ENCODE data around the gene FAM120B. TPM values are rescaled to one million over a fixed set of nuclear protein-coding genes. Genes with fewer than 3 reads are reported as not detected.
"Not testable (repeated sequence)": the region's sequence is repeated elsewhere in the genome, so short reads cannot be mapped to it uniquely, and the experiment has no call there.

Gene FAM120B
- total RNA-seq, 1 donor = 20.4 TPM

DNA sequence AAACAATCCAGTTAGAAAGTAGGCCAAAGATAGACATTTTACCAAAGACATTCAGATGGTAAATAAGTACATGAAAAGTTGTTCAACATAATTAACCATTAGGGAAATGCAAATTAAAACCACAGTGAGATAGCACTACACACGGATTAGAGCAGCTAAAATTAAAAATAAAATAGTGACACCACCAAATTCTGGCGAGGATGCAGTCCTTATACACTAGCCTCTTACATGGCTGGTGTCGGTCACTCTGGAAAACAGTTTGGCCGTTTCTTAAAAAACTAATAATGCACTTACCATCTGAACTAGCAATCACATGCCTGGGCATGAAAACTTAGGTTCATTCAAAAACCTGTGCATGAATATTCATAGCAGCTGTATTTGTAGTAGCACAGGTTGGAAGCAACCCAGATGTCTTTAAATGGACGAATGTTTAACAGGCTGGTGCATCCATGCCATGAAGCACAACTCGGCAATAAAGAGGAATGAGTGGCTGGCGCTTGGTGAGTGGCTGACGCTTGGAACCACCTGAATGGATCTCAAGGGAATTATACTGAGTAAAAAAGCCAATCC lies 77.0 kb downstream of the FAM120B start:
- DNase-seq (ENCODE audit: low read depth) = no peak
- H3K4me3 ChIP-seq (ENCODE audit: low read depth, low read length) = no peak overlapping the region
- TF ChIP-seq, protein P1, sequence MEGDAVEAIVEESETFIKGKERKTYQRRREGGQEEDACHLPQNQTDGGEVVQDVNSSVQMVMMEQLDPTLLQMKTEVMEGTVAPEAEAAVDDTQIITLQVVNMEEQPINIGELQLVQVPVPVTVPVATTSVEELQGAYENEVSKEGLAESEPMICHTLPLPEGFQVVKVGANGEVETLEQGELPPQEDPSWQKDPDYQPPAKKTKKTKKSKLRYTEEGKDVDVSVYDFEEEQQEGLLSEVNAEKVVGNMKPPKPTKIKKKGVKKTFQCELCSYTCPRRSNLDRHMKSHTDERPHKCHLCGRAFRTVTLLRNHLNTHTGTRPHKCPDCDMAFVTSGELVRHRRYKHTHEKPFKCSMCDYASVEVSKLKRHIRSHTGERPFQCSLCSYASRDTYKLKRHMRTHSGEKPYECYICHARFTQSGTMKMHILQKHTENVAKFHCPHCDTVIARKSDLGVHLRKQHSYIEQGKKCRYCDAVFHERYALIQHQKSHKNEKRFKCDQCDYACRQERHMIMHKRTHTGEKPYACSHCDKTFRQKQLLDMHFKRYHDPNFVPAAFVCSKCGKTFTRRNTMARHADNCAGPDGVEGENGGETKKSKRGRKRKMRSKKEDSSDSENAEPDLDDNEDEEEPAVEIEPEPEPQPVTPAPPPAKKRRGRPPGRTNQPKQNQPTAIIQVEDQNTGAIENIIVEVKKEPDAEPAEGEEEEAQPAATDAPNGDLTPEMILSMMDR (IDR thresholded peaks at IDR 0.05; ENCODE audit: insufficient read depth, low read length) = no peak

DNA sequence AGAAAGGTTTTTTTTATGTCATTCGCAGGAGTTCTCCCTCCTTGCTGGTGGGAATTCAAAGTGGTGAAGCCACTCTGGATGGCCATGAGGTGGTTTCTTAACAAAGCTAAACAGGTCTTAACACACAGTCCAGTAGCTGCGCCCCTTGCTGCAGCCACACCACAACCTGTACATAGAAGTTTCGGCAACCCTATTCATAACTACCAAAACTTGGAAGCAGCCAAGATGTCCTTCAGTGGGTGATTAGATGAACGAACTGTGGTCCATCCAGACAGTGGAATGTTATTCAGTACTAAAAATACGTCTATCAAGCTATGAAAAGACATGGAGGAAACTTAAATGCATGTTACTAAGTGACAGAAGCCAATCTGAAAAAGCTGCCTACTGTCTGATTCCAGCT lies 78.9 kb downstream of the FAM120B start:
- no peak overlapping the region for H3K4me3 ChIP-seq (ENCODE audit: low read depth, low read length)
- no peak for DNase-seq (ENCODE audit: low read depth)
- TF ChIP-seq, protein P1 (IDR thresholded peaks at IDR 0.05; ENCODE audit: insufficient read depth, low read length) = no peak

DNA sequence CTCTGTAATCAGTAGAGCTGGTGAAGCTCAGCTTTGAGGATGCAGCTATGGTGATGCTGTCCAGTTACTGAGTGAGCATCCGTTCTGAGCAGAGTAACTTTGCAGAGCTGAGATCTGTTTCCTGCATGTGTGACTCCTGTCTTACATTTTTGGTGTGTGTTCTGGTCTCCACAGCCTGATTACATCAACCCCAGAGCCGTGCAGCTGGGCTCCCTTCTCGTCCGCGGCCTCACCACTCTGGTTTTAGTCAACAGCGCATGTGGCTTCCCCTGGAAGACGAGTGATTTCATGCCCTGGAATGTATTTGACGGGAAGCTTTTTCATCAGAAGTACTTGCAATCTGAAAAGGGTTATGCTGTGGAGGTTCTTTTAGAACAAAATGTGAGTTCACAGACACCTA lies 81.6 kb downstream of the FAM120B start:
- TF ChIP-seq, protein P1 (IDR thresholded peaks at IDR 0.05; ENCODE audit: insufficient read depth, low read length) = no peak
- DNase-seq (ENCODE audit: low read depth) = no peak
- no peak overlapping the region for H3K4me3 ChIP-seq (ENCODE audit: low read depth, low read length)

DNA sequence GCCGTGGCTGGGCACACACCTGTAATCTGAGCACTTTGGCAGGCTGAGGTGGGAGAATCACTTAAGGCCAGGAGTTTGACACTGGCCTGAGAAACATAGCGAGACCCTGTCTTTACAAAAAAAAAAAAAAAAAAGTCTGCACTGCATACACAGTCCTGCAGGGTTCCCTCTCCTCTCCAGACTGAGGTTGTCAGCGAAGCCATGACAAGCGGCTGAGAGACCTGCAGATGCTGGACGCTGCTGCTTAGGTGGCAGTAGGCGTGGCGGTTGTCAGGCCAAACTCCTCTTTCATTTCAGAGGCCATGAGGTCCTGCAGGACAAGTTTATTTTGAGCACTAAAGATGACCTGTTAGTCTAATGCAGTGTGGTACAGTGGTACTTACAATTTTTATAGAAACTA lies 86.5 kb downstream of the FAM120B start:
- TF ChIP-seq, protein P1 (IDR thresholded peaks at IDR 0.05; ENCODE audit: insufficient read depth, low read length) = peak; percentile 6
- DNase-seq (ENCODE audit: low read depth) = no peak
- H3K4me3 ChIP-seq (ENCODE audit: low read depth, low read length) = no peak overlapping the region

DNA sequence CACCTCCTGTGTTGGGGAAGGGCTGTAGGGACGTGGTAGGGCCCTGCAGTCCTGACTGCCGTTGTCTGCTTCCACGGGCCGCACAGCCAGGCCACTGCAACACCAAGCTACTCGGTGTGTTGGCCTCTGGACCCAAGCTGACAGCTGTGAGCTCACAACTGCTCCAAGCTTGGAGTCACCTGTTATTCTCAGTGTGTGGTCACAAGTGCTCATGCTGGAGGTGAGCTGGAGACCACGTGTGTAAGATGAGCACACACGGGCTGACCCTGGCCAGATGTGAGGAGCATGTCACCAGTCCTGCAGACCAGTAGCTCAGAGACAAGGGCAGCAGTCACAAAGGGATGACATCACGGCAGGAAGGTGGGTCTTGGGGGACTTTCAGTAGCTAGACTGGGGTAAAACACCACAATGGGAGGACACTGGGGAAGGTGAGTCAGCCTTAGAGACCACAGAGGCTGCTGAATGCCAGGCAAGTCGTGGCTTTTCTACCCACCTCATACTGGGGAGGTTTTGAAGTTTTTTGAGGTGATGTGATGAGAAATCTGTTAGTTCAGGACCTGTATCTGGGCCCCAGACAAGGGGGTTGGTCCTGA lies 87.3 kb downstream of the FAM120B start:
- H3K4me3 ChIP-seq (ENCODE audit: low read depth, low read length) = no peak overlapping the region
- TF ChIP-seq, protein P1 (IDR thresholded peaks at IDR 0.05; ENCODE audit: insufficient read depth, low read length) = no peak
- no peak for DNase-seq (ENCODE audit: low read depth)

DNA sequence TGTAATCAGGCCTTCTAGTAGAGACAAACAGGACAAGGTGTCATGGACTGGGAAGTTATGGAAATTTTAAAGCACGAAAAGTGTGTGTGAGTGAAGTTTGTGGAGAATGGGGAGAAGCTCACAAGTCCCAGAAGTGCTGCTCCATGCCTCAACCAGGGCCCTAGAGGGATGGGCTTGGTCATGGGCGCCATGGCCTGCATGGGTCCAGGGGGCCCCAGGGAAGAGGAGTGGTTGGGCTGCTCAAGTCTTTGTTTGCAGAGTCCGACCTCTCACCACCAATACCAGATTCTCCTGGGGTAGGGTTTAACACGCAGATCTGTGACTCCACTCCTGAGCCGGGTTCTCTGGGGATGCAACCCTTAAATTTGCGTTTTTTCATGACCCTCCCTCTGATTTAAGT lies 88.4 kb downstream of the FAM120B start:
- H3K4me3 ChIP-seq (ENCODE audit: low read depth, low read length) = no peak overlapping the region
- TF ChIP-seq, protein P1 (IDR thresholded peaks at IDR 0.05; ENCODE audit: insufficient read depth, low read length) = no peak

DNA sequence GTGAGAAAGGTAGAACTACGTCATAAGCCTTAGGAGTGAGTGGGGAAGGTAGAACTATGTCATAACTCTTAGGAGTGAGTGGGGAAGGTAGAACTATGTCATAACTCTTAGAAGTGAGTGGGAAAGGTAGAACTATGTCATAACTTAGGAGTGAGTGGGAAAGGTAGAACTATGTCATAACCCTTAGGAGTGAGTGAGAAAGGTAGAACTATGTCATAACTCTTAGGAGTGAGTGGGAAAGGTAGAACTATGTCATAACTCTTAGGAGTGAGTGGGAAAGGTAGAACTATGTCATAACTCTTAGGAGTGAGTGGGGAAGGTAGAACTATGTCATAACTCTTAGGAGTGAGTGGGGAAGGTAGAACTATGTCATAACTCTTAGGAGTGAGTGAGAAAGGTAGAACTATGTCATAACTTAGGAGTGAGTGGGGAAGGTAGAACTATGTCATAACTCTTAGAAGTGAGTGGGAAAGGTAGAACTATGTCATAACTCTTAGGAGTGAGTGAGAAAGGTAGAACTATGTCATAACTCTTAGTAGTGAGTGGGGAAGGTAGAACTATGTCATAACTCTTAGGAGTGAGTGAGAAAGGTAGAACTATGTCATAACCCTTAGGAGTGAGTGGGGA lies 92.3 kb downstream of the FAM120B start:
- DNase-seq (ENCODE audit: low read depth); H3K4me3 ChIP-seq (ENCODE audit: low read depth, low read length): not testable (repeated sequence)

More for the DNA sequence above, 88.4 kb downstream of the FAM120B start:
- DNase-seq (ENCODE audit: low read depth) = no peak

DNA sequence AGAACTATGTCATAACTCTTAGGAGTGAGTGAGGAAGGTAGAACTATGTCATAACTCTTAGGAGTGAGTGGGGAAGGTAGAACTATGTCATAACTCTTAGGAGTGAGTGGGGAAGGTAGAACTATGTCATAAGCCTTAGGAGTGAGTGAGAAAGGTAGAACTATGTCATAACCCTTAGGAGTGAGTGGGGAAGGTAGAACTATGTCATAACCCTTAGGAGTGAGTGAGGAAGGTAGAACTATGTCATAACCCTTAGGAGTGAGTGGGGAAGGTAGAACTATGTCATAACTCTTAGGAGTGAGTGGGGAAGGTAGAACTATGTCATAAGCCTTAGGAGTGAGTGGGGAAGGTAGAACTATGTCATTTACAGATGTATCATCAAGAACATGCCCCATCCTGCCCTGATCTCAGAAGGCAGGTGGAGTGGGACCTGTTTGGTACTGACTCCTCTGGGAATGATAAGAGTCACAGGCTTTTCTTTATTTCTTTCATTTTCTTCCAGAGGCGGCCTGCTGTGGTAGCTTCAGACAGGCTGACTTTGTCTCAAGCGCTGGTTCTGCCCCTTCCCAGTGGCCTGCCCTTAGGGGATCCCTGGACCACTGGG lies 93.5 kb downstream of the FAM120B start:
- not testable (repeated sequence) for DNase-seq (ENCODE audit: low read depth); H3K4me3 ChIP-seq (ENCODE audit: low read depth, low read length)

All from fibroblast of the aortic adventitia (primary cell).